ENCODE data around the gene UTP20.

UTP20 gene

GRCh38 chr12:101297661-101298060 lies 17.8 kb downstream of the UTP20 start:
- no peak overlapping the region for H3K4me3 Mint-ChIP-seq
- H3K9me3 Mint-ChIP-seq: no peaks in the 10 kb centered on the region
- no peak for DNase-seq
- no peak for ATAC-seq (replicated peaks)
- H3K27me3 Mint-ChIP-seq: no peaks in the 10 kb centered on the region
- no peak overlapping the region for H3K27ac Mint-ChIP-seq
- H3K36me3 Mint-ChIP-seq (ENCODE audit: insufficient read depth): peaks cover 58% of the 10 kb centered on the region
- no peaks in the 10 kb centered on the region for H3K4me1 Mint-ChIP-seq (ENCODE audit: low read depth in 2 of 2)

GRCh38 chr12:101298426-101298825 lies 18.5 kb downstream of the UTP20 start:
- DNase-seq: no peak
- Mint-ChIP-seq H3K27ac (peak overlapping the region in 1 of 2 donors; percentile 39), H3K36me3 (ENCODE audit: insufficient read depth) (peaks cover 52% of the 10 kb centered on the region)

GRCh38 chr12:101299346-101299745 lies 19.4 kb downstream of the UTP20 start:
- no peaks in the 10 kb centered on the region for H3K9me3 Mint-ChIP-seq
- no peaks in the 10 kb centered on the region for H3K4me1 Mint-ChIP-seq (ENCODE audit: low read depth in 2 of 2)
- ATAC-seq (replicated peaks) (no peak), DNase-seq (no peak)
- peak overlapping the region in 1 of 2 donors; percentile 39 for H3K27ac Mint-ChIP-seq
- H3K4me3 Mint-ChIP-seq: no peak overlapping the region
- H3K36me3 Mint-ChIP-seq (ENCODE audit: insufficient read depth): peaks cover 44% of the 10 kb centered on the region
- H3K27me3 Mint-ChIP-seq: no peaks in the 10 kb centered on the region

More at GRCh38 chr12:101298426-101298825, 18.5 kb downstream of the UTP20 start:
- no peaks in the 10 kb centered on the region for H3K4me1 Mint-ChIP-seq (ENCODE audit: low read depth in 2 of 2)
- ATAC-seq (replicated peaks): no peak
- H3K4me3 Mint-ChIP-seq: no peak overlapping the region
- H3K27me3 Mint-ChIP-seq: no peaks in the 10 kb centered on the region
- no peaks in the 10 kb centered on the region for H3K9me3 Mint-ChIP-seq

- Mint-ChIP-seq H3K27me3 (no peaks in the 10 kb centered on the region), H3K36me3 (ENCODE audit: insufficient read depth) (peaks cover 46% of the 10 kb centered on the region), H3K27ac (no peak overlapping the region)
Observed at GRCh38 chr12:101299931-101300330, 20.0 kb downstream of the UTP20 start.

GRCh38 chr12:101302741-101303140 lies 22.8 kb downstream of the UTP20 start:
- no peaks in the 10 kb centered on the region for H3K4me1 Mint-ChIP-seq (ENCODE audit: low read depth in 2 of 2)
- no peaks in the 10 kb centered on the region for H3K27me3 Mint-ChIP-seq
- no peaks in the 10 kb centered on the region for H3K9me3 Mint-ChIP-seq
- H3K4me3 Mint-ChIP-seq: no peak overlapping the region
- ATAC-seq (replicated peaks) (no peak), DNase-seq (no peak)
- no peak overlapping the region for H3K27ac Mint-ChIP-seq
- H3K36me3 Mint-ChIP-seq (ENCODE audit: insufficient read depth): peaks cover 55% of the 10 kb centered on the region

More at GRCh38 chr12:101299931-101300330, 20.0 kb downstream of the UTP20 start:
- ATAC-seq (replicated peaks) (no peak), DNase-seq (no peak)
- Mint-ChIP-seq H3K4me3 (no peak overlapping the region), H3K4me1 (ENCODE audit: low read depth in 2 of 2) (no peaks in the 10 kb centered on the region), H3K9me3 (no peaks in the 10 kb centered on the region)

GRCh38 chr12:101305226-101305779 lies 25.4 kb downstream of the UTP20 start:
- ATAC-seq (replicated peaks) (no peak), DNase-seq (no peak)
- no peak overlapping the region for H3K4me3 Mint-ChIP-seq
- H3K9me3 Mint-ChIP-seq: no peaks in the 10 kb centered on the region
- no peaks in the 10 kb centered on the region for H3K4me1 Mint-ChIP-seq (ENCODE audit: low read depth in 2 of 2)
- H3K27ac Mint-ChIP-seq: no peak overlapping the region
- H3K27me3 Mint-ChIP-seq: no peaks in the 10 kb centered on the region
- peaks cover 74% of the 10 kb centered on the region for H3K36me3 Mint-ChIP-seq (ENCODE audit: insufficient read depth)

GRCh38 chr12:101305794-101306193 lies 25.9 kb downstream of the UTP20 start:
- H3K27me3 Mint-ChIP-seq: no peaks in the 10 kb centered on the region
- H3K9me3 Mint-ChIP-seq: no peaks in the 10 kb centered on the region
- H3K4me3 Mint-ChIP-seq: no peak overlapping the region
- H3K36me3 Mint-ChIP-seq (ENCODE audit: insufficient read depth): peaks cover 74% of the 10 kb centered on the region
- no peak for DNase-seq
- no peak overlapping the region for H3K27ac Mint-ChIP-seq
- ATAC-seq (replicated peaks): no peak
- H3K4me1 Mint-ChIP-seq (ENCODE audit: low read depth in 2 of 2): no peaks in the 10 kb centered on the region

- H3K4me1 Mint-ChIP-seq (ENCODE audit: low read depth in 2 of 2): no peaks in the 10 kb centered on the region
- no peak overlapping the region for H3K4me3 Mint-ChIP-seq
- no peaks in the 10 kb centered on the region for H3K9me3 Mint-ChIP-seq
- no peak for DNase-seq
- H3K27ac Mint-ChIP-seq: no peak overlapping the region
- no peaks in the 10 kb centered on the region for H3K27me3 Mint-ChIP-seq
- no peak for ATAC-seq (replicated peaks)
- H3K36me3 Mint-ChIP-seq (ENCODE audit: insufficient read depth): peaks cover 55% of the 10 kb centered on the region
Observed at GRCh38 chr12:101322480-101322879, 42.6 kb downstream of the UTP20 start.

- DNase-seq: no peak
- no peaks in the 10 kb centered on the region for H3K9me3 Mint-ChIP-seq
- H3K4me1 Mint-ChIP-seq (ENCODE audit: low read depth in 2 of 2): no peaks in the 10 kb centered on the region
- ATAC-seq (replicated peaks): no peak
- H3K4me3 Mint-ChIP-seq: no peak overlapping the region
- H3K36me3 Mint-ChIP-seq (ENCODE audit: insufficient read depth): peaks cover 50% of the 10 kb centered on the region
- no peaks in the 10 kb centered on the region for H3K27me3 Mint-ChIP-seq
- no peak overlapping the region for H3K27ac Mint-ChIP-seq
Observed at GRCh38 chr12:101323255-101323654, 43.4 kb downstream of the UTP20 start.

- DNase-seq: no peak
- H3K4me1 Mint-ChIP-seq (ENCODE audit: low read depth in 2 of 2): peaks cover 0 to 4% of the 10 kb centered on the region in 2 donors
- ATAC-seq (replicated peaks): no peak
- no peak overlapping the region for H3K4me3 Mint-ChIP-seq
- H3K9me3 Mint-ChIP-seq: no peaks in the 10 kb centered on the region
- no peak overlapping the region for H3K27ac Mint-ChIP-seq
- H3K27me3 Mint-ChIP-seq: no peaks in the 10 kb centered on the region
- H3K36me3 Mint-ChIP-seq (ENCODE audit: insufficient read depth): peaks cover 49% of the 10 kb centered on the region
Observed at GRCh38 chr12:101325590-101325989, 45.7 kb downstream of the UTP20 start.

- Mint-ChIP-seq H3K36me3 (ENCODE audit: insufficient read depth) (peaks cover 42% of the 10 kb centered on the region), H3K9me3 (no peaks in the 10 kb centered on the region), H3K27me3 (no peaks in the 10 kb centered on the region), H3K27ac (no peak overlapping the region), H3K4me1 (ENCODE audit: low read depth in 2 of 2) (peaks cover 0 to 4% of the 10 kb centered on the region in 2 donors), H3K4me3 (no peak overlapping the region)
- ATAC-seq (replicated peaks): no peak
- DNase-seq: no peak
Observed at GRCh38 chr12:101327051-101327450, 47.1 kb downstream of the UTP20 start.

GRCh38 chr12:101327546-101327945 lies 47.6 kb downstream of the UTP20 start:
- H3K27me3 Mint-ChIP-seq: no peaks in the 10 kb centered on the region
- no peak for ATAC-seq (replicated peaks)
- H3K27ac Mint-ChIP-seq: no peak overlapping the region
- H3K4me3 Mint-ChIP-seq: no peak overlapping the region
- no peaks in the 10 kb centered on the region for H3K9me3 Mint-ChIP-seq
- peaks cover 43% of the 10 kb centered on the region for H3K36me3 Mint-ChIP-seq (ENCODE audit: insufficient read depth)
- H3K4me1 Mint-ChIP-seq (ENCODE audit: low read depth in 2 of 2): peaks cover 0 to 4% of the 10 kb centered on the region in 2 donors
- no peak for DNase-seq

- H3K4me1 Mint-ChIP-seq (ENCODE audit: low read depth in 2 of 2): peaks cover 0 to 4% of the 10 kb centered on the region in 2 donors
- ATAC-seq (replicated peaks): no peak
- H3K36me3 Mint-ChIP-seq (ENCODE audit: insufficient read depth): peaks cover 50% of the 10 kb centered on the region
- no peak for DNase-seq
- no peaks in the 10 kb centered on the region for H3K27me3 Mint-ChIP-seq
- no peak overlapping the region for H3K4me3 Mint-ChIP-seq
- H3K27ac Mint-ChIP-seq: no peak overlapping the region
- H3K9me3 Mint-ChIP-seq: no peaks in the 10 kb centered on the region
Observed at GRCh38 chr12:101328917-101329316, 49.0 kb downstream of the UTP20 start.

- Mint-ChIP-seq H3K9me3 (no peaks in the 10 kb centered on the region), H3K27ac (peak overlapping the region in 1 of 2 donors; percentile 38), H3K36me3 (ENCODE audit: insufficient read depth) (peaks cover 49% of the 10 kb centered on the region), H3K4me1 (ENCODE audit: low read depth in 2 of 2) (peaks cover 0 to 4% of the 10 kb centered on the region in 2 donors), H3K4me3 (no peak overlapping the region), H3K27me3 (no peaks in the 10 kb centered on the region)
- no peak for DNase-seq
- ATAC-seq (replicated peaks): no peak
Observed at GRCh38 chr12:101330631-101331030, 50.7 kb downstream of the UTP20 start.

- Mint-ChIP-seq H3K27me3 (no peaks in the 10 kb centered on the region), H3K9me3 (no peaks in the 10 kb centered on the region), H3K27ac (no peak overlapping the region), H3K36me3 (ENCODE audit: insufficient read depth) (peaks cover 42% of the 10 kb centered on the region), H3K4me3 (no peak overlapping the region), H3K4me1 (ENCODE audit: low read depth in 2 of 2) (no peaks in the 10 kb centered on the region)
- ATAC-seq (replicated peaks) (no peak), DNase-seq (no peak)
Observed at GRCh38 chr12:101336437-101336836, 56.5 kb downstream of the UTP20 start.
